HCT116 (cell line): ENCODE data around the gene PILRA. TPM values are rescaled to one million over a fixed set of nuclear protein-coding genes. Genes with fewer than 3 reads are reported as not detected.

ENCODE experiments used
- ATAC-seq: fragments of 200-7000 bp; cut with Tn5 transposase; 2 replicates; pipeline ENCODE4 v1.9.1; 2020; ENCODE audit warnings: mild to moderate bottlenecking, moderate library complexity
- BruUV-seq: library from RNA; stranded (reverse); fragments of 400-500 nt; replicated peaks from 2 replicates; lab custom pipeline; 2021; lab: Mats Ljungman, UMichigan
- CTCF ChIA-PET: fragments of 300-600 bp; sonication (Branson Sonifier 250); formaldehyde crosslinking; loops from one replicate; lab custom pipeline; 2021; ENCODE audit warnings: antibody characterized with exemption; lab: Charles Lee
- POLR2A ChIA-PET: fragments of 300-600, 350-600 bp; sonication (Branson Sonifier 250); formaldehyde crosslinking; loops from one replicate; lab custom pipeline; 2021; ENCODE audit warnings: antibody characterized with exemption; lab: Charles Lee
- RAD21 ChIA-PET, 2 experiments: fragments of 300-600 bp; sonication (Branson Sonifier 250); formaldehyde crosslinking; loops; one replicate each; lab custom pipeline; 2023; ENCODE audit warnings: low total read pairs in 2 of 2; ENCODE audit not compliant: uncharacterized antibody in 2 of 2, unreplicated experiment in 2 of 2, low non-redundant PET in 1 of 2; lab: Charles Lee
- DNase-seq: peaks from one replicate; pipeline ENCODE4 v3.0.0-alpha.2; 2010; ENCODE audit warnings: low read depth, low spot score
- H2AFZ ChIP-seq: fragments of 200-600 bp; shearing (Covaris generic), sonication (generic); 2 replicates; pipeline ENCODE4 v1.6.1; 2017; ENCODE audit warnings: low read depth, mixed run types, mixed read lengths, antibody characterized with exemption, low read length; ENCODE audit not compliant: poor library complexity, severe bottlenecking
- H3K27ac ChIP-seq: 2 replicates; pipeline ENCODE4 v1.5.1; 2012; ENCODE audit warnings: low read depth, low read length
- H3K27me3 ChIP-seq: fragments of 200-600 bp; sonication (generic); 2 replicates; pipeline ENCODE4 v1.6.1; 2016; ENCODE audit warnings: mixed run types, low read length, mixed read lengths; ENCODE audit not compliant: insufficient read depth
- H3K36me3 ChIP-seq, 2 experiments: fragments of 200-500 bp in 1 of 2; fragments of 200-600 bp in 1 of 2; sonication (Bioruptor generic) in 1 of 2; sonication (generic) in 1 of 2; 2 replicates each; pipeline versions ENCODE4 v1.5.1 to v1.6.1; 2014 to 2016; ENCODE audit warnings: low read length in 2 of 2, inconsistent platforms in 1 of 2, mixed read lengths in 1 of 2, mixed run types in 1 of 2; ENCODE audit not compliant: insufficient read depth in 2 of 2, control insufficient read depth in 1 of 2
- H3K4me1 ChIP-seq, 2 experiments: fragments of 200-600 bp in 1 of 2; sonication (generic) in 1 of 2; 2 replicates each; pipeline versions ENCODE4 v1.5.1 to v1.6.1; 2012 to 2017; ENCODE audit warnings: low read length in 2 of 2, inconsistent platforms in 1 of 2, mild to moderate bottlenecking in 1 of 2, mixed read lengths in 1 of 2, mixed run types in 1 of 2, moderate library complexity in 1 of 2; ENCODE audit not compliant: insufficient read depth in 2 of 2, control insufficient read depth in 1 of 2
- H3K4me2 ChIP-seq: fragments of 200-600 bp; sonication (generic); 2 replicates; pipeline ENCODE4 v1.6.1; 2017; ENCODE audit warnings: mixed run types, low read length, mixed read lengths
- H3K4me3 ChIP-seq, 2 experiments: fragments of 200-600 bp in 1 of 2; sonication (generic) in 1 of 2; replicated peaks in 1 of 2; 2 replicates each; pipeline ENCODE4 v1.5.1; 2011 to 2016; ENCODE audit warnings: low read length in 2 of 2, control low read depth in 1 of 2, low read depth in 1 of 2, mild to moderate bottlenecking in 1 of 2, mixed read lengths in 1 of 2, mixed run types in 1 of 2
- H3K79me2 ChIP-seq: fragments of 200-600 bp; sonication (generic); 2 replicates; pipeline ENCODE4 v1.6.1; 2017; ENCODE audit warnings: mild to moderate bottlenecking, mixed run types, low read length, moderate library complexity, mixed read lengths; ENCODE audit not compliant: insufficient read depth
- H3K9ac ChIP-seq: fragments of 200-600 bp; sonication (generic); 2 replicates; pipeline ENCODE4 v1.6.1; 2016; ENCODE audit warnings: low read length, mixed read lengths
- H3K9me2 ChIP-seq: fragments of 200-600 bp; sonication (generic), shearing (Covaris generic); 2 replicates; pipeline ENCODE4 v1.6.1; 2017; ENCODE audit warnings: mixed run types, mild to moderate bottlenecking, moderate library complexity; ENCODE audit not compliant: insufficient read depth
- H3K9me3 ChIP-seq, 2 experiments: fragments of 200-500 bp in 1 of 2; fragments of 200-600 bp in 1 of 2; sonication (Bioruptor generic) in 1 of 2; sonication (generic) in 1 of 2; 2 replicates each; pipeline ENCODE4 v1.6.1; 2014 to 2017; ENCODE audit warnings: low read length in 2 of 2, mixed read lengths in 2 of 2, inconsistent platforms in 1 of 2, low read depth in 1 of 2, mild to moderate bottlenecking in 1 of 2, mixed run types in 1 of 2, moderate library complexity in 1 of 2; ENCODE audit not compliant: control insufficient read depth in 1 of 2, insufficient read depth in 1 of 2
- H4K20me1 ChIP-seq: fragments of 200-600 bp; sonication (generic), shearing (Covaris generic); 2 replicates; pipeline ENCODE4 v1.6.1; 2017; ENCODE audit warnings: mixed run types, mild to moderate bottlenecking, moderate library complexity; ENCODE audit not compliant: insufficient read depth
- CEBPB ChIP-seq: IDR thresholded peaks from 2 replicates; pipeline ENCODE4 v1.6.1; 2012; ENCODE audit warnings: low read depth
- ELF1 ChIP-seq: IDR thresholded peaks from 2 replicates; pipeline ENCODE4 v1.6.1; 2012; ENCODE audit warnings: low read depth, borderline replicate concordance
- EZH2phosphoT487 ChIP-seq: fragments of 200-600 bp; IDR thresholded peaks from 2 replicates; pipeline ENCODE4 v1.6.1; 2018; ENCODE audit warnings: antibody characterized with exemption, borderline replicate concordance
- FOSL1 ChIP-seq: IDR thresholded peaks from 2 replicates; pipeline ENCODE4 v1.6.1; 2012; ENCODE audit warnings: low read depth
- JUND ChIP-seq: IDR thresholded peaks from 2 replicates; pipeline ENCODE4 v1.6.1; 2012
- POLR2A ChIP-seq: IDR thresholded peaks from 2 replicates; pipeline ENCODE4 v1.7.0; 2011; ENCODE audit warnings: borderline replicate concordance; ENCODE audit not compliant: insufficient read depth, insufficient read length; ENCODE audit errors: extremely low read depth
- RAD21 ChIP-seq: IDR thresholded peaks from 2 replicates; pipeline ENCODE4 v1.6.1; 2012; ENCODE audit warnings: low read depth, mild to moderate bottlenecking
- SIN3A ChIP-seq: IDR thresholded peaks from 2 replicates; pipeline ENCODE4 v1.6.1; 2012; ENCODE audit warnings: low read depth
- SP1 ChIP-seq: IDR thresholded peaks from 2 replicates; pipeline ENCODE4 v1.6.1; 2012; ENCODE audit warnings: low read depth
- ZFX ChIP-seq: fragments of 450-650 bp; IDR thresholded peaks from 2 replicates; pipeline ENCODE4 v1.6.1; 2017
- intact Hi-C: fragments of 100-400 bp; cut with micrococcal nuclease; formaldehyde crosslinking; loops from 2 replicates; pipeline ENCODE4 v1.10.0; 2022
- total RNA-seq: library from RNA; stranded (reverse); gene quantifications from one replicate; pipeline ENCODE4 v1.2.1, GENCODE V29; 2021; ENCODE audit not compliant: unreplicated experiment
- TF ChIP-seq, protein P1 (sequence below), 3 experiments: fragments of 200-600 bp in 1 of 3; sonication (generic) in 1 of 3; IDR thresholded peaks in 2 of 3; conservative IDR thresholded peaks in 1 of 3; 2 replicates each; pipeline ENCODE4 v1.5.1; 2012 to 2017; ENCODE audit warnings: low read depth in 2 of 3, low read length in 2 of 3, antibody characterized with exemption in 1 of 3, borderline replicate concordance in 1 of 3, control low read depth in 1 of 3, mild to moderate bottlenecking in 1 of 3, mixed read lengths in 1 of 3, mixed run types in 1 of 3, moderate library complexity in 1 of 3; ENCODE audit not compliant: insufficient read depth in 1 of 3
- TF ChIP-seq, protein P2 (sequence below): IDR thresholded peaks from 2 replicates; pipeline ENCODE4 v1.6.1; 2011; ENCODE audit warnings: mild to moderate bottlenecking, low read length, moderate library complexity; ENCODE audit not compliant: insufficient replicate concordance; ENCODE audit errors: extremely low read depth
- TF ChIP-seq, protein P3 (sequence below): IDR thresholded peaks from 2 replicates; pipeline ENCODE4 v1.6.1; 2012

The PILRA gene
- total RNA-seq, 1 experiment from 2014 or later: 1.8 TPM

DNA sequence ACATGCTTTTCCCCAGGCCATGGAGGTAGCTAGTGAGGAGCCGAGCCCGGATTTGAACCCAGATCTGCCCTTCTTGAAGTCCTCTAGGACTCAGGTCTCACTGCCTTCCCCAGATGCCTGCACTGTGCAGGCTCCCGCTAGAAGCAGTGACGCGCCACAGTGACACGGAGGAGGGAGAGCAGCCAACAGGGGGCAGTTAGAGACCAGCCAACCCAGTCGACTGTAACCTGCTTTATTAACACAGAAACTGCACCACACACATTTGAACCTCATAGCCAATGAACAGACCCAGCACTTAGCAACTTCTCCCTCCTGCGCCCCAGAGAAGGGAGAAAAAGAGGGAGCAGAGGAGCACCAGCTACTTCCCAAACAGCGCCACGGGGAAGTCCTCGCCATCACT lies 27.4 kb downstream of the PILRA start:
- H3K4me2 ChIP-seq: no peak overlapping the region
- no peaks in the 10 kb centered on the region for H3K36me3 ChIP-seq
- DNase-seq (peak; percentile 21), ATAC-seq (peak; percentile 96)
- H3K9me2 ChIP-seq: no peaks in the 10 kb centered on the region
- TF ChIP-seq, protein P1, sequence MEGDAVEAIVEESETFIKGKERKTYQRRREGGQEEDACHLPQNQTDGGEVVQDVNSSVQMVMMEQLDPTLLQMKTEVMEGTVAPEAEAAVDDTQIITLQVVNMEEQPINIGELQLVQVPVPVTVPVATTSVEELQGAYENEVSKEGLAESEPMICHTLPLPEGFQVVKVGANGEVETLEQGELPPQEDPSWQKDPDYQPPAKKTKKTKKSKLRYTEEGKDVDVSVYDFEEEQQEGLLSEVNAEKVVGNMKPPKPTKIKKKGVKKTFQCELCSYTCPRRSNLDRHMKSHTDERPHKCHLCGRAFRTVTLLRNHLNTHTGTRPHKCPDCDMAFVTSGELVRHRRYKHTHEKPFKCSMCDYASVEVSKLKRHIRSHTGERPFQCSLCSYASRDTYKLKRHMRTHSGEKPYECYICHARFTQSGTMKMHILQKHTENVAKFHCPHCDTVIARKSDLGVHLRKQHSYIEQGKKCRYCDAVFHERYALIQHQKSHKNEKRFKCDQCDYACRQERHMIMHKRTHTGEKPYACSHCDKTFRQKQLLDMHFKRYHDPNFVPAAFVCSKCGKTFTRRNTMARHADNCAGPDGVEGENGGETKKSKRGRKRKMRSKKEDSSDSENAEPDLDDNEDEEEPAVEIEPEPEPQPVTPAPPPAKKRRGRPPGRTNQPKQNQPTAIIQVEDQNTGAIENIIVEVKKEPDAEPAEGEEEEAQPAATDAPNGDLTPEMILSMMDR (IDR thresholded peaks at IDR 0.05 in 2 of 3, conservative IDR thresholded peaks at IDR 0.05 in 1 of 3; ENCODE audit: borderline replicate concordance in 1 of 3, insufficient read depth in 1 of 3, low read depth in 2 of 3, low read length in 2 of 3): peak; percentile 43 to 50 (median 49); a peak in 5 of 6 replicates
- no peak for TF ChIP-seq ZFX
- TF ChIP-seq JUND: no peak
- peak; percentile 65 for TF ChIP-seq RAD21
- TF ChIP-seq POLR2A: no peak
- no peak for TF ChIP-seq ELF1
- ChIA-PET RAD21 (no interaction called here), POLR2A (no interaction called here), CTCF (no interaction called here)
- no peaks in the 10 kb centered on the region for H3K27me3 ChIP-seq
- no peaks in the 10 kb centered on the region for H4K20me1 ChIP-seq
- no peaks in the 10 kb centered on the region for H3K4me1 ChIP-seq
- BruUV-seq: no TSS peak
- H3K9me3 ChIP-seq: no peaks in the 10 kb centered on the region
- H3K4me3 ChIP-seq: no peak overlapping the region
- H3K27ac ChIP-seq: no peak overlapping the region
- H2AFZ ChIP-seq: no peak overlapping the region
- no peak overlapping the region for H3K9ac ChIP-seq
- H3K79me2 ChIP-seq: no peaks in the 10 kb centered on the region
- intact Hi-C loops: loop anchor here (10.0 kb wide), 1 partner anchor 206 kb away; no protein-coding TSS in a partner anchor

DNA sequence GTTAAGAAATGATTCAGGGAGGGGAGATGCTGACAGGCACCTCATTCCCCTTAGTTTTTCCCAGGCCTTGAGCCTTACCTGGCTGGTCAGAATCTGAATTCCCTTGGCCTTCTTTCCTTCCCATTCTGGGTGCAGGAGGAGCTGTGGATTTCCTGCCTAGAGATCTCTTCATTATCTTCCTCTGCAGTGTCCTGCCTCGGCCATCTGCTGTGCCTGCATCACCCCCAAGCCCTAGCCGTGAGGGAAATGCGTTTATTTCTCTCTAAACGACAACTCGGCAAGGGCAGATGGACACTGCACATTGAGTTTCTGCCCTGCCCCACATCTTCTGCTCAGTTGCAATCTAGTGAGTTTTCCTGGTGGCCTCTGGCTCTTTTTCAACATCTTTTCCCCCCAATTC lies 28.5 kb downstream of the PILRA start:
- Histone ChIP-seq H3K4me2 (no peak overlapping the region), H3K9me3 (no peaks in the 10 kb centered on the region), H3K9me2 (no peaks in the 10 kb centered on the region), H3K4me3 (no peak overlapping the region), H4K20me1 (no peaks in the 10 kb centered on the region), H3K36me3 (no peaks in the 10 kb centered on the region), H2AFZ (no peak overlapping the region), H3K27me3 (0 out of 2 replicates have a peak, but pooled peaks cover 6% of the 10 kb centered on the region), H3K27ac (no peak overlapping the region), H3K9ac (no peak overlapping the region), H3K79me2 (no peaks in the 10 kb centered on the region), H3K4me1 (no peaks in the 10 kb centered on the region)
- ChIA-PET POLR2A (interaction anchor here (1.5 kb wide), 1 partner anchor 27 kb away, joined by 3 read pairs; the partner anchor contains the start of genes MEPCE and ZCWPW1), RAD21 (no interaction called here), CTCF (no interaction called here)
- no TSS peak for BruUV-seq
- DNase-seq (no peak), ATAC-seq (no peak)
- intact Hi-C loops: loop anchor here (10.0 kb wide), 1 partner anchor 207 kb away; no protein-coding TSS in a partner anchor
- TF ChIP-seq, protein P2, sequence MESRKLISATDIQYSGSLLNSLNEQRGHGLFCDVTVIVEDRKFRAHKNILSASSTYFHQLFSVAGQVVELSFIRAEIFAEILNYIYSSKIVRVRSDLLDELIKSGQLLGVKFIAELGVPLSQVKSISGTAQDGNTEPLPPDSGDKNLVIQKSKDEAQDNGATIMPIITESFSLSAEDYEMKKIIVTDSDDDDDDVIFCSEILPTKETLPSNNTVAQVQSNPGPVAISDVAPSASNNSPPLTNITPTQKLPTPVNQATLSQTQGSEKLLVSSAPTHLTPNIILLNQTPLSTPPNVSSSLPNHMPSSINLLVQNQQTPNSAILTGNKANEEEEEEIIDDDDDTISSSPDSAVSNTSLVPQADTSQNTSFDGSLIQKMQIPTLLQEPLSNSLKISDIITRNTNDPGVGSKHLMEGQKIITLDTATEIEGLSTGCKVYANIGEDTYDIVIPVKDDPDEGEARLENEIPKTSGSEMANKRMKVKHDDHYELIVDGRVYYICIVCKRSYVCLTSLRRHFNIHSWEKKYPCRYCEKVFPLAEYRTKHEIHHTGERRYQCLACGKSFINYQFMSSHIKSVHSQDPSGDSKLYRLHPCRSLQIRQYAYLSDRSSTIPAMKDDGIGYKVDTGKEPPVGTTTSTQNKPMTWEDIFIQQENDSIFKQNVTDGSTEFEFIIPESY: no peak
- TF ChIP-seq SP1: no peak
- no peak for TF ChIP-seq SIN3A
- no peak for TF ChIP-seq FOSL1
- TF ChIP-seq EZH2phosphoT487: no peak
- TF ChIP-seq JUND: no peak
- TF ChIP-seq, protein P3, sequence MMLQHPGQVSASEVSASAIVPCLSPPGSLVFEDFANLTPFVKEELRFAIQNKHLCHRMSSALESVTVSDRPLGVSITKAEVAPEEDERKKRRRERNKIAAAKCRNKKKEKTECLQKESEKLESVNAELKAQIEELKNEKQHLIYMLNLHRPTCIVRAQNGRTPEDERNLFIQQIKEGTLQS: no peak
- no peak for TF ChIP-seq RAD21
- no peak for TF ChIP-seq CEBPB
